SKM-1 (cell line): ENCODE results near the gene RIMBP2.

Experiments used
- DNase-seq: peaks from one replicate; lab custom pipeline; 2025; ENCODE audit not compliant: unreplicated experiment; lab: John Stamatoyannopoulos, UW

RIMBP2 gene

DNA sequence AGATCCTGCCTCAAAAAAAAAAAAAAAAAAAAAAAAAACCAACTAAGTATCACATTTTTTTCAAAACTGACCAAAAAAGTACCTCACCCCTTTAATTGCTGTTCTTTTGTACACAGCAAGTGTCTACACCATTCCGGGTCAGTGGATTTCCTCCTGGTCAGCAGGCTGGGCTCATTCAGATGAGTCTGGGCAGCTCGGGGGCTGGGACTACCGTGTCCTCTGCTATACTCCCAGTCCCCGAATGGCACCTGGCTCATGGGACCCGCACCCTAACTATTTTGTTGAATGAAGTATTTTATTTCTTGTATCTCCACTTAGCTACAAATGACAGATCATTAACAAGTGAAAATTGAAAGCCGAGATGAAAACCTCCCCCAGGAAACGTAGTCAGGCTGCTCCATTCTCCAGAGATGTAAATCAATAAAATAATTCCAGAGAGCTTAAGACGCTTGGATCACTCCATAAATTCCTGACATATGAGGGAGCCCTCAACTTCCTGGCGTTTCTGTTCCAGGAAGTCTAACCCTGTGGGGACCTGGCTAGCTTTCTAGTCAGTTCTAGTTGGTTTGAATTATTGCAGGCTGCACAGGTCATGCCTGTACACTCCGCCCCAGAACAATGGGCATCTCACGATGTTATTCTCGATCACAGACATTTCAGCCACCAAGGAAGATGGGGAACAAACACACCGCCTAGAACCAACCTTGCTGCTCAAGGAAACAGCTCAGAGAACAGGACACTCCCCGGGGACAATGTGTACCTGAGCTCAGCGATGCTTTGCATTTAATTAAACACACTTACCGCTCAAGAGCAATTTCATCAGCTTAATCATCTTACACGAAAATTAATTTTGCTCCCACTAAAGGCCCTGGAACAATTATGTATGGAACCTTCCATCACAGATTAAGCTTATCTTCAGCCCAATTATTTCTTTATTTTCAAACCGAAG is 76.3 kb downstream of the RIMBP2 start:
- DNase-seq = no peak

DNA sequence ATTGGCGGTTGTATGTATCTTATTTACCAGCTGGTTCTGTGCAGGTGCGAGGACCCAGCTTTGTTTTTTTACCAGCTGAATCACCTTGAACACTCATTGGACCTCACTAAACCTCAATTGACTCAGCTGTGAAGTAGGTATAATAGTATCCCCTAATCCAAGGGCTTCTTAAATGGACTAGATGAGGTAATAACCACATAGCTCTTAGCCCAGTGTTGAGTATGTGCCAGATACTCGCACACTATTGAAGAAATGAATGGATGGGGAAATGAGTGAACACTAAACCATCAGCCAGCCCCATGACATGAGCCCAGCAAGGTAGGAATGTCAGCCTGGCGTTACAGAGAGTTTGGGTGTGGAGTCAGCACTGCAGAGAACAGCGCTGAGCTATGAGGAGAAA is 79.7 kb downstream of the RIMBP2 start:
- no peak for DNase-seq

DNA sequence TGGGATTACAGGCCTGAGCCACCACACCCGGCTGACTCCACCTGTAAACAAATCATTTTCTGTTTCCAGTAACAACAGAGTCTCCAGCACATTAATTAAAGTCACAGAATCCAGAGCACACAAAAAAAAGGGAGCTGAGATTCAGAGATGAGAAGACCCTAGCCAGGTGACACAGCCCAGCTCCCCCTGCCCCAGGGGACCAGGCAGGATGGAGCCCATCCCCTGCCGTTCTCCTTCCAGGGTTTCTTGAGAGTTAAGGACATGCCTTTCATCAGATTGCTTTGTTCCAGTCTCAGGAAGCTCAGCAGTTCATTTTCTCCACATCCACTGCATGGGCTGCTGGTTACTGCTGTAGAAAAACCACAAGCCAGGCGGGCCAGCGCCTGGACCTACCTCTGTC is 81.2 kb downstream of the RIMBP2 start:
- no peak for DNase-seq

DNA sequence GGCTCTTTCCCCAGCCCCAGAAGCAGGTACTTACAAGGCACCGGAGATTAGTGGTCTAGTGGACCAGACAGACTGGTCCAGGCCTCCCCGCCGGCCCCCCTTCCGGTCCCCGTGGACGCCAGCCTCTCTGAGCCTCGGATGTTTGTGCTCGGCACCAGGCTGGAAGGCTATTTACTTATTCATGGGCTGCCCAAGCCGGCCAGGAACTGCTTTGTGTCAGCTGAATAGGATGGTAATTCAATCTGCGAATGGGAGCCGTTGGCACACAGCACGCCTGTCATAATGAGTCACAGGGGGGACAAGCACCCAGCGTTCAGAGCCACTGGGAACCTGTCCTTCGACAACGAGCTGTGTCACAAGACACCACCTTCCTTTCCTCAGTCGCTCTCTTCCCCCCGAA is 82.3 kb downstream of the RIMBP2 start:
- DNase-seq = no peak

DNA sequence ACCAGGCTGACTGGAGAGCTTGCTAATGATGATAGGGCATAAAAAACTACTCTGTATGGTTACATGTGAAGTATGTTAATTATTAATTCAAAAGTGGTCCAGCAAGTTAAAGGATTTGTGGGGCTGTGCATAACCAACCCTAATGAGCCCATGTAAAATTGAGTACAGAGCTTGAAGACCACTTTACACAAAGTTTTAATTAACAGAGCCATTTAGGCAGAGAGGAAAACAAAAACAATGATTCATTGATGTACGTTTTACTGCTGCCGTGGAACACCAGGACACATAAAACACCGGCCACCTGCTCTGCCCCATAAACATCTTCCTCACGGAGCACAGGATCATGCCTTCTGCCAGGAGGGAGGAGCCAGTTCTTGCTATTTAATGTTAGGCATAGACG is 83.5 kb downstream of the RIMBP2 start:
- DNase-seq = no peak

DNA sequence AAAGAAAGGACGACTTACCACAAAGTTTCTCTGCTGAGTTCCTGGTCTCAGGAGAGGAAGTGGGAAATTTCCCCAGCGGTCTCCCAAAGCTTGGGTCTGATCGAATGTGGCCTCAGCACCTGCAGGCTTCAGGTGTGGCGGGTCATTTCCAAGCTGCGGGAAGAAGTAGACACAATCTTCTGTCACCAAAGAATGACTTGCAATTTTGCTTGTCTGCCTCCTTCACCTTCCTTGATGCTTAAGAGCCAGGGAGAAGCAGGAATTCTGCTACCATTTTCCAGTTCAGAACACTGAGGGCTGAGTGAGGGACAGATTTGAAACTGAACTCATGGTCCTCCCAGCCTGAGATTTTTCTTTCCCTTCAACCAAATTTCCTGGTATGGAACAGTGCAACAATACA is 87.8 kb downstream of the RIMBP2 start:
- DNase-seq = no peak

DNA sequence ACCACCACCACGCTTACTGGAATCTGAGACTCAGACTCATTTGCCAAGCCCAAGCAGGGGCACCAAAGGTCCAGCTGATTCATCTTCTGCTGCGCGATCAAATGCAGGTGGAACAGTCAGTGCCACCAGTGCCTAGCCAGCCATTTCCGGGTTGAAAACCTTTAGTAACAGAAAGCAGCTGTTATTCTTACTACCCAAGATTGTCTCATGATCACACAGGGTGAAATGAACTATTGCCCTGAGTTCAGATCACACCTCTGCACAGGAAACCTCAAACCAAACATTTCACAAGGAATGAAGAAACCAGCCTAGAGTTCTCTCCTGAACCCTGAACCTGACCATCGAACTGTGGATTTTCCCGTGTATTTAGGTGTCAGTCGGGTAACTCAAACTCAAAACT is 88.9 kb downstream of the RIMBP2 start:
- DNase-seq = no peak

DNA sequence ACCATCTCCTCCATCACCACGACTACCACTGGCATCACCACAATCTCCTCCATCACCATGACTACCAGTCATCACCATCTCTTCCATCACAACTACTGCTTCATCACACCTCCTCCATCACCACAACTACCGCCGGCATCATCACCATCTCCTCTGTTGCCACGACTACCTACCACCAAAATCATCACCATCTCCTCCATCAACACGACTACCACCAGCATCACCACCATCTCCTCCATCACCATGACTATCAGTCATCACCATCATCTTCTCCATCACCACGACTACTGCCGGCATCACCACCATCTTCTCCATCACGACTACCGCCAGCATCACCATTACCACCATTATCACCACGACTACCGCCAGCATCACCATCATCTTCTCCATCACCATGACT is 89.5 kb downstream of the RIMBP2 start:
- DNase-seq = no peak

DNA sequence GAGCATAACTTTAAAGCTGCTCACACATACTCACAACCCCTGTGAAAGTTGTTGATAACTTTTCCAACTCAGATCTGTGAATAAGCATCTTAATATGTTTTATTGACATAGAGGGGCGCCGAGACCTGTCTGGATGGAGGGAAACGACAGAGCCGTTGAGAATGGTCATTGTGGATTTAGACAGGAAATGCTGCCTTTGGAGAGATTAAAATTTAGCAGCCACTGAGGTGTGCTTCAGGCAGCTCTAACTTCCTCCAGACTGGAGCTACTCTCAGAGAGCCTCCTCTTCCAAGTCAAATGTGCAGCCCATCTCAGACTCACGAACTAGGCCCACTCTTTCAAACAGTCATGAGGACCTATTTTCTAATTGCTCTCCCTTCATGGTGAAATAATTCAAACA is 90.9 kb downstream of the RIMBP2 start:
- no peak for DNase-seq

DNA sequence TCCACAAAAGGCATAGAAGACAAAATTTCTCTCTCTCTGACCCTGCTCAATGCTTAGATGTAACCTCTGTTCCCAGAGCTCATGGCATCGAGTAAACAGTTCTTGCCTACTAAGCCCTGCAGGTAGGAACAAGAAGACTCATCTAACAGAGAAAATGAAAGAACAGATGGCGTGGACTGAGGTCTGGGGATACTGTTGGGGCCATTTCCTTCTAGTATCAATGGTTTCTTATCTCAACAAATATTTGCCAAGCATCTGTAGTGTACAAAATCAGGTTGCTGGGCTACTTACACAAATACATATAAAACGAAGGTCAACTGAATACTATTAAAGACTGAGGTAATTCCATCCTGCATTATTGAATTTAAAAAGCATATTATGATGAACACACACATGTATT is 93.3 kb downstream of the RIMBP2 start:
- no peak for DNase-seq

DNA sequence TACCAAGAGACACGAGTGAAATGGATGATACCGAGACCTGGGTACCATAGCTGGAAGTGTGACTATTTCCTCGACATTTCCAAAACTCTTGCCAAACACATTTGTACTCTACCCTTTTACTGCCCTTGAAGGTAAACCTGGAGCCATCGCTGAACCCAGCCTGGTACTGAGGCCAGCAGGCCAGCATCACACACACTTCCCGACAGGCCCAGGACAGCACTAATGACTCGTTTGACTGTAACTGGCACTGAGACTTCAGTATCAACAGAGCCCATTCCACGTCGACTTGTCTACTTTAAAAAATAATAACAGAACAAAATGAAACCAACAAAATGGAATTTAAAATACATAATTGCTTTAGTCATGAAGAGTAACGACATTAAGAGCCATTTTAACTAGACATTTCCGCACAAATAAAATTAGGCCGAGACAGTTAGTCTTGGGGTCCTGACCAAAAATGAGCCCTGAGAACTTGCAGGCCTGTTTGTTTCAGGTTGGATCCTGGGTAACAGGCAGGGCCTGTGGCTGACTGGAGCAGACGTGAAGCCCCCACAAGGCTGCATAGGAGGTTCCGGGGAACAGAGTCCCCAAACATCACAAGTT is 94.3 kb downstream of the RIMBP2 start:
- DNase-seq = no peak

DNA sequence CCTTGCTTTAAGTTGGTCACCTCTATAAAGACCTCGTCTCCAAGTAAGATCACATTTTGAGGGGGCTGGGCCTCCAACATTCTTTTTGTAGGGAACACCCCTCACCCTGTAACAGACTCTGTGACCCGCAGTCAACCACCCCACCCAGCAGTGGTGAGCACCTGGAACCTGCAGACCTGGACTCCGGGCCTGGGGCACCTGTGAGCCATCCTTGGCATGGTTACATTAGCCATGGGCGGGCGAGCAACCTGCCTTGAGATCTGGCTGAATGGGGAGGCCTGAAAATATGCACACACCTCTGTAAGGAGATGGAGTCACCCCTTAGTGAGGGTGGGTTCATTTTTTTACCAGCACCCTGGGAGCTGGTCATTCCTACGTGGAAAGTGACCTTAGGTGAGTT is 95.3 kb downstream of the RIMBP2 start:
- DNase-seq = no peak

DNA sequence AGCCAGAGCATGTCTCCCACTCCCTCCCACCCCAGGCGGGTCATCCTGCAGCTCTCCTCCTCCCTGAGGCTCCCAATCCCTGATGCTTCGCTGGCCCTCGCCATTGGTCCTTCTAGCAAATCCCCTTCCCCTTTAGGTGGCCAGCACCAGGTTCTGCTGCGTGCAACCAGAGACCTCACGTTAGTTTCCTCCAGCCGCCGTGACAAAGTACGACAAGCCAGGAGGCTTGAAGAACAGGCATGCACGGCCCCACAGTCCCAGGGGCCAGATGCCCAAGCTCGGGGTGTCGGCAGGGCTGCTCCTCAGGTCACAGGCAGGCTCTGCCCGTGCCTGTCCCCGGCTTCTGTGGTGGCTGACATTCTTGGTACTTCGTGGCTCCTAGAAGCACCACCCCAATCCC is 95.8 kb downstream of the RIMBP2 start:
- no peak for DNase-seq

DNA sequence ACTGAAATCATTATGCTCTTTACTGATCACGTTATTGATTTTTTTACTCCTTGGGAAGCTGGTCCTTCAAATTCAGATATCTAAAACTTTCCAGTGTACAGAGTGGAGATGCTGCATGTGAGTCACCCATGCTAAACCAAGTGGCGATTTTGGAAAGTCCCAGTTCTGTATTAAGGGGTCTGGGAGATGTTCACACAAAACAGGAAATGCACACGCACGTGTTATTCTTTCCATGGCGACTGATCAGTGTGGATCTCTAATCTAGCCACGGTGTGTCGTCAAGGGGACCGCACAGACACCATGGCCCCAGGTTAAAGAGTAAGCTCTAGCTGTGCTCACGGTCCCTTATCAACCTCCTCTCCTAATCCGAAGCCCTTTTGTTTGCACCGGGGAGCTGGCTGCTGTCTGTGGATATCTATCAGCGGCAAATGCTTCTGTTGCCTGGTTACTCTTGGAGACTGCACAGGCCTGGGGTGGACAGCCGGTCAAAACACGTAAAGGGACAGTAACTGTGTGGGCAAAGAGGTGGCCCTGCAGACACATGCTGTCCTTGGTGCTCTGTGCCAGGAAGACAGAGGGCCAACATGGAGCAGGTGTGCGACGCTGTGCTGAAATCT is 96.6 kb downstream of the RIMBP2 start:
- DNase-seq = no peak

DNA sequence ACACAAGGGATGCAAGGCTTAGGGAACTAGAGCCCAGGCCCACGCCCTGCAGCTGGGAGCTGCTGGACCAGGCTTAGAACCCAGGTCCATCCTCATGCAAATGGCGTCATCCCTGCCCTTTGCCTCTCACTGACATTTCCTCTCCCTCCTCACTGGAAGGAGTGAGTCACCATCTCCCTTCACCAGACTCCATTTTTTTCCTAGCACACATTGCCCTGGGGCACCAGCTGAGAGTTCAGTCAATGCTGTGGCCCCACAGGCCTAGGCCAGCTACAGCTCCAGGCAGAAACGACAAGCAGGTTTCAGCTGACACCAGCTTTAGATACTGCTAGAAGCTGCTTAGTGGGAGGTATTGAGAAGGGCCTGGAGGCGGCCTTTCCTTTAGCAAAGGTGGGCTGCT is 98.9 kb downstream of the RIMBP2 start:
- DNase-seq = no peak

DNA sequence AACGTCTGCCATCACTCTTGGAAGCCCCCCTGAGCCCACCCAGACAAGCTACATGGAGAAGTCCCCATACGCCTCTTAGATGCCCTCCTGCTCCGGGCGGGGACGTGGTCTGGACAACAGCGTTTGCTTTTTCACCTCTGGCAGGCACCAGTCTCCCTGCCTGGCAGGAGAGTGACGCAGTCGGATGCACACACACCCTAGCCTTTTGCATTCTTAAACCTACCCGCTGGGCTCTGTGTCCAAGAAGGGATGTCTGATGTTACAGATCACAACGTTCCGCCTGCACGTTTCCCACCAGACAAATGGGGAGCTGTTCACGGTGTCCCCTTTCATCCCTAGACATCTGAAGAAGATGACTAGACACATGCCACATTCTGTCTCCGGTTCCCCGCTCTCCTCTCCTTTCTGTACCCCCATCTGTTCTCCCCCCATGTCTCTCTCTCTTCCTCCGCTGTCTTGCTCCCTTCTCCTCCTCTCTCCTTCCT is 100.2 kb downstream of the RIMBP2 start:
- no peak for DNase-seq

DNA sequence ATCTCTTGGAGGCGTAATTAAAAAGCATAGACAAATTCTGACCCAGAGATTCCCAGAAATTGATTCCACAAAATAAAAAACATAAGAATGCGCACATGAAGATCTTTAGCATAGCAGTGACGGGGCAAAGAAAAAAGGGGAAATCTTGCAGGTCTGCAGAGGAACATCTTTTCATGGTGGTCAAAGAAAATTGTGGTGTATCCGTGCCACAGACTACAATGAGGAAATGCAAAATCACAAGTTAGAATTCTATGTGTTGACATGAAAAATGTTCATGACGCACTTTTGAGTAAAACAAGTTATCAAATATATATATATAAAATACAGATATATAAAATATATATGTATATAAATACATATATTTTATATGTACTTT is 101.6 kb downstream of the RIMBP2 start:
- no peak for DNase-seq

DNA sequence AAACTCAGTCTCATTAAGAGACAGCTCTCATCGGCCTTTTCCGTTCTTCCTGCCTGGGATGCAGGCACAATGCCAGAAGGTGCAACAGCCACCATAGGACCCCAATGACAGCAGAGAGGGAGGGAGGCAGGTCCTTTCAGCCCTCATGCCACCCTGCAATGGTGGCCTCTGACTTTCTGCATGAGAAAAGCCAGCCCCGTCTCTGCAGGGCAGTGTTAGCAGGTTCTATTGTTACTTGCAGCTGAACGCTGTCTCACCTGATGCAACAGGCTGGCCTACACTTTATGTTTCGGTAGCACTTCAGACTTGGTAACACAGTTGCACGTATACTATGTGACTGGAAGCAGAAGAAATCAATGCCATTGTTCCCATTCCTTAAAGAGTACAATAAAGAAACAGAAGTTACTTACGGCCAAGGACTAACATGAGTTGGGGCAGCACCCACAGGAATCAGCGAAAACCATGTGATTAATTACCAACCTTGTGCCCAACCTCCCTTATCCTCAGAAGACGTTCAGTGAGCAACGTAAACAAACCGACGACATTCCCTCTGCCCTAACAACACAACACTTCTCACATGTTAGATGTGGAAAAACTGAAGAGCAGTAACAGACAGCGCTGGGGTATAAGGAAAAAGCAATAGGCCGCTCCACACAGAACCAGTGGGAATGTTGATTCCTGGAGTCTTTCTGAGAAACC is 102.1 kb downstream of the RIMBP2 start:
- DNase-seq = no peak

DNA sequence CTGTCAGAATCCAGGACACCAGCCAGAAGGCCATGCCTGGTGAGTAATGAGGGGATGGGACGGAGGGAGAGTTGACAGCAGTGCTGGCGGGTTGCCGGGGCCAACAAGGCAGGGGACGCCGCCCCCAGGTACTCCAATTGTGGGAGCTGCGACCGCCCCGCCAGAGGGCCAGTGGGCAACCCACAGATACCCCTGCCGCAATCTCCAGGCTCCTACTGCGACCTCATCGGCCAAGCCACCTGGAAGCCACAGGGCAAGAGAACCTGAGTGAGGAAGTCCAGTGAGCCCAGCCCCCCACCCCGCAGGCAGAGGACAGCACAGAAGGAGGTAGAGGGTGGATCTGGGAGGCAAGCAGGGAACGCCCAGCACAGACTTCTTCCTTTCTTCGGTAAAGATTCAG is 103.0 kb downstream of the RIMBP2 start:
- no peak for DNase-seq

DNA sequence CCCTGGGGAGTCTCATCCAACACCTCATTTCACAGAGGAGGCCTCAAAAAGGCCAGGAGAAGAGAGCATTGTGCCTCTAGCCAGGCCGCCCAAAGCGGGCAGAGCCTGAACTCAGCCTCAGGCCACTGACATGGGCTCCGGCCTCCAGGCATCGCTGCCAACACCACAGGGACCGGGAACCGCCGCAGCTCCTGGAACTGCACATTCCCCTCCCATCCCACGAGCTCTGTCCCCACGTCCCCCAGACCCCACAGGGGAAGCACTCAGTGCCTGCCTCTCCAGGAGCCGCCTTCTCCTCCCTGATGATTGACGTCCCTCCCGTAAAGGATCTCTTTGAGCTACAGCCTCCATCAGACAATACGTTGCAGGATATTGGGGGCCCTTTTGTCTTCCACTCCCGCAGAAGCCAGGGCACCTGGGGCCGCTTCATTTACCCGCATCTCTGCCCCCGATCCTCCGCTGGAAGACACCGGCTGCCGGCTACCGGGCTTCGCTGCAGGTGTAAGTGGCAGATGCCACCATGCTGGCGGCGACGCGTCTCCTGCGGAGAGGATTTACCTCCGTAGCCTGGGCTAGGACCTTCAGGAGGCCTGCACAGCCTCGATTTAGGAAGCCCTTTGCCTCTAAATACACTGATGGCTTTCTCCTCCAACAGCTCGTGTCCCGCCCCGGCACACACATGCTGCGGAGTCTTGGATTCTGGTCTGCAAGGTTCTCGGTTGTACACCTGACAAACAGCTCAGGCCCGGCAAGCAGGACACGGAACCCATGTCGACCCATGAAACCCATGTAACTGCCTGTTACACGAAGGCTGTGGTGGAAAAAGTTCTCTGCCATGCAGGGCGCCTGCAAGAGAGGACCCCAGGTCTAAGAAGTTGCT is 104.8 kb downstream of the RIMBP2 start:
- DNase-seq = no peak

DNA sequence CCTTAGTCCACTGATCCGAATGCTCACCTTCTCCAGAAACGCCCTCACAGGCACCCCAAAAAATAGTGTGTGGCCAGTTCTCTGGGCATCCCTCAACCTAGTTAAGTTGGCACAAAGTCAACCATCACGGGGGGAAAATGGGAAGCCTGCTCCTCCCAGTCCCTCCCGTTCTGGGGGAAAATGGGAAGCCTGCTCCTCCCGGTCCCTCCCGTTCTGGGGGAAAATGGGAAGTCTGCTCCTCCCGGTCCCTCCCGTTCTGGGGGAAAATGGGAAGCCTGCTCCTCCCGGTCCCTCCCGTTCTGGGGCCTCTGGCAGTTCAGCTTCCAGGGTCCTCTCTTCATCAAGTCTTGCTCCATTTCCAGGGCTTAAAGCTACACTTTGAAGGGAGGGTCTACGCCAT is 106.1 kb downstream of the RIMBP2 start:
- DNase-seq = no peak
